ENCODE data around the gene TGM2.

The TGM2 gene

DNA sequence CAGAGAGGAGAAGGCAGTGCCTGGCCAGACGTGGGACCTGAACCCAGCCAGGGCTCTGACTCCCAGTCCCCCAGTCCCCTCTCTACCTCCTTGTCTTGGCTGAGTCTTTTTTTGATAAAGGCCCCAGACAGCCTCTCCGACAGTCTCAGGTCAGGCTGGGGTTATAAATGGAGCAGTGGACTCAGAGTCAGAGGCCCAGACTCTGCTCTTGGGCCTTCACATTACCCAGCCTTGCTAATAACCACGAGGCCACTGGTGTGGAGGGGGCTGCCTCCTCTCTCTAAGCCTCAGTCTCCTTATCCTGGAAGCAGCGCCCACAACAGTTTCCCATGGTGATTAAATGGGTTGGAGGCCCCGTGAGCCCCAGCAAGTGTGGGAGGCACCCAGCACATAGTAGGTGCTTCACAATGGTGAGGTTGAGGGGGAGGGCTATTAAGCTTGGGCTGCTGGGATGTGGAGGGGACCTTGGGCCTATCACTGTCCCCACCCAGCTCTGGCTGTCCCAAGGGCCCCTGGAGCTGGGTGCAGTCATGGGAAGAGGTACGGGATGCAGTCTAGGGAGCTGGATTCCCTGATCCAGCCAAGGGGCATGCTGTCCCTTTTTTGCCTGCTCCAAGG is 35.7 kb downstream of the TGM2 start:
- DNase-seq: no peak

GRCh38 chr20:38128691-38129090 is 36.4 kb downstream of the TGM2 start:
- DNase-seq: no peak

DNA sequence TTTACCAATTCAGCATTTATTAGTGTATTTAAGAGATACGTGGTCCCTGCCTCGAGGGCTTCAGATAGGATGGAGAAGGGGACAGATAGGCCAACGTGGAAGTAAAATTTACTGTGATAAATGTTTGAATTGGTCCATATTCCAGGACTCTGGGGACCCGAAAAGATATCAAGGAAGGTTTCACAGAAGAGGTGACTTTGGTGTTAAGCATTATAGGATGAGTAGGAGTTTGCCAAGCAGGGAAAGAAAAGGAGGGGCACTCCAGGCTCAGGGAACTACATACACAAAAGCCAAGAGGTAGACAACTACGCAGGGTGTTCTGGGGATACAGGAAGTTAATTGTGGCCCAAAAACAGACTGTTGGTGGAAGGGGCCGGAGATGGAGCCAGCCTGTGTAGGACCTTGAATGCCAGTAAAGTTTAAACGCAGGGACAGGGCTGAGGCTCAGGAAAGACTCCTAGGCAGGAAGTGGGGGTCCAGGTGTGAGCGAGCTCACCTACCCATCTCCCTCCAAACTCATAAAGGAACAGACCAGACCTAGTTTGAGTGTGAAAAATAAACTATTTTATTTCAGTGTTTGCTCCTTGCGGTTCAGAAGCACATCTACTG is 37.0 kb downstream of the TGM2 start:
- DNase-seq: no peak

GRCh38 chr20:38126932-38127621 is 38.0 kb downstream of the TGM2 start:
- peak; percentile 42 for DNase-seq

- DNase-seq: no peak
Measured at GRCh38 chr20:38126146-38126921, 38.7 kb downstream of the TGM2 start.

DNA sequence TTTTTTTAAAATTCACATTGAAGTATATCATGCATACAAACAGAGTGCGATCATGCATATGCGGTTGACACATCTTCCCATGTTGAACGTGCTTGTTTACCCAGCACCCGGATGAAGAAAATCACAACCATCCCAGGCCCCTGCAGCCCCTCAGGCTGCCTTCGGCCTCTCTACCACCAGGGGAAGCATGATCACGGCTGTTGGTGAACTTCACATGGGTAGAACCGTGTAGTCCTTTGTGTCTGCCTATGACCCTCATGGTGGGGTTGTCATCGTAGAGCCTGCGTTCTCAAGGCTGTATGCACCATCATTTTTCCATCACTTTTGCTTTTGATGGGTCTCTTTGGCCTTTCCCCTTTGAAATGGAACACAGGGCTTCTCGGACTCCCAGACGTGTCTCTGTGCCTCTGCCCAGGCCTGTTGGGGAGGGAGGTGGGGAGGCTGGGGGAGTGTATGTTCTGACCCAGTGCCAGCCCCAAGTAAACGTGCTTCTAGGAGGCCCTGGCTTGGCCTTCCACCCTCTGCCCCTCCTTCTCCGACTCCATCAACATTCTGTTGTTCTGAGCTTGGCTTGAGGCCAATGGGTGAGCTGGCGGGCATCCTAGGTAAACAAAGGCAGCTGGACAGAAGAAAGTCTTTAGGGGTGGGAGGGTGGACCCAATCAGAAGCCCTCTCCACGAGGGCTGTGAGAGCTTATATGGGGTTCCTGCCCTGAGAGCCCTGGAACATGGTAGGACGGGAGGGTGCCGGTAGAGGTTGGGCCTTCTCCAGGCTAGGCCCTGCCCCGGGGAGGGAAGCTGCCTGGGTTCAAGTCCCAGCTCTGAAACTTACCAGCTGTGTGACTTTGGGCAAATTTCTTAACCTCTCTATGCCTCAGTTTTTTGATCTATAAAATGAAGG is 39.7 kb downstream of the TGM2 start:
- DNase-seq: peak; percentile 55

GRCh38 chr20:38123021-38123587 is 42.0 kb downstream of the TGM2 start:
- no peak for DNase-seq

- no peak for DNase-seq
Measured at GRCh38 chr20:38121741-38122140, 43.3 kb downstream of the TGM2 start.

DNA sequence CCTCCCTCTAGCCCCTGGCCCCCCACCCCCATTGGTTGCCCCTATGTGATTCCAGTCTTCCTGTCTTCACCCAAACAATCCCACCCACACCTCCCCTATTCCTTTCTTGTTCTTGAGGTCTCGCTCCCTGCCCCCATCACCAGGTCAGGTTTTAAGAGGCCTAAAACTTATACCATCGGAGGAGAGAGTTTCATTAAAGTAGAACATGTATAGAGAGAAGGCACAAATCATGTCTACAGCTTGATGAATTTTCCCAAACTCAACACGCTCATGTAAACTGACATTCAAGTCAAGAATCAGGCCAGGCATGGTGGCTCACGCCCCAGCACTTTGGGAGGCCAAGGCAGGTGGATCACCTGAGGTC is 44.5 kb downstream of the TGM2 start:
- no peak for DNase-seq

GRCh38 chr20:38119446-38119845 is 45.6 kb downstream of the TGM2 start:
- DNase-seq: no peak

DNA sequence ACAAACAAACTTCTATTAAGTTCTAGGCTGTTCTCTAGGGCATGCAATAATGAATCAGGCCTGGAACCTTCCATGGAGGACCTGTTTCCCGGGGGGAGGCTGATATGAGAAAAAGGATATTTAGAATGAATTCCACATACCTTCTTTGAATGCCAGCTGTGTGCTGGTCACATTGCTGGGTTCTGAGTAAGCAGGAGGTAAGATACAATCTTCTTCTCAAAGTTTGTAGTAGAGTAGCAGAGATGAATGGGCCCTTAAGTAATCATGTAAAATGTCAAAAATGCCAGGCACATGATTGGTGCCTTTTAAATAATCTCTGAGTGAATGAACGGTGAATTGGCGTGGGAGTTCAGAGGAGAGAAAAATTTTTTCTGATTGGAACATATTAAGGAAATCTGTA is 47.4 kb downstream of the TGM2 start:
- no peak for DNase-seq

GRCh38 chr20:38117205-38117604 is 47.9 kb downstream of the TGM2 start:
- DNase-seq: no peak

DNA sequence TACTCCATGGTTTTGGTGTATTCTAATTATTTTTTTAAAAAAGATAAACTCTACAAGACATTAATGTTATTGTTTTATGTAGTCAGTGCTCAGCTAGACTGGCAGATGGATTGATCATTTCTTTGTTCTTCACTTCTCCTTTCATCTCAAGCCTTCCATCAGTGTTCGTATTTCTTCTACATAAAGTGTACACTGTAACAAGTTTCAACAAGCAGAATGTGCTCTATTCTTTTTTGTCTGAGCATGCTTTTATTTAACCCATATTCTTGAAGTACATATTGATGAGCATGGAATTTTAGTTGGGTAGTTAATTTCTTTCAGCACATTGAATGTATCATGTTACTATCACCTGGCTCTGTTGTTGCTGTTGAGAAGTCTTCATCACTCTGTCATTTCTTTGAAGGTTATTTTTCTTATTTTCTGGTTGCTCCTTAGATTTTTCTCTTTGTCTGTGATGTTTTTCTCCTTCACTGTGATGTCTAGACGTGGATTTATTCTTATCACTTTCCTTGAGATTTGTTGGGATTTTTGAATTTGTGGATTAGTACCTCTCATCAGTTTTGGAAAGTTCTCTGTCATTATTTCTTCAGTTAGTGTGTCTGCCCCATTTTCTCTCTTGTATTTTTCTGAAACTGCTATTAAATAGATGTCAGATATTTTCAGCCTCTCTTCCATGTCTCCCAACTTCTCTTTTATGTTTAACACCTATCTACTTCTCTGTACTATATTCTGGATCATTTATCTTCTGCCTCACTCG is 48.5 kb downstream of the TGM2 start:
- DNase-seq: no peak

- DNase-seq: no peak
Measured at GRCh38 chr20:38115896-38116295, 49.2 kb downstream of the TGM2 start.

DNA sequence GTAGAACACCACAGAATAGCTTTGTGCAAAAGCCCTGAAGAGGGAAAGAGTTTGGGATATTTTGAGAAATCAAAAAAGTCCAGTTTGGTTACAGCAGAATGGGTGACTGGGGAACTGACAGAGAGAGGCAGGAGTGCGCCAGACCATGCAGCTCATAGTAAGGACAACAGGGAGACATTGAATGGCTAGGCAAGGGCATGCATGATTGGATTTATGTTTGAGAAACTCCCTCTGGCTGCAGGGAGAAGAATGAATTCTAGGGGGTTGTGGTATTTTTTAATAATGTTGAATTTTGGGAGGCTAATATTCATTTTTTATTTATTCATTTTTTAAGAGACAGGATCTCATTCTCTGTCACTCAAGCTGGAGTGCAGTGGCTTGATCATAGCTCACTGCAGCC is 49.9 kb downstream of the TGM2 start:
- DNase-seq: no peak

DNA sequence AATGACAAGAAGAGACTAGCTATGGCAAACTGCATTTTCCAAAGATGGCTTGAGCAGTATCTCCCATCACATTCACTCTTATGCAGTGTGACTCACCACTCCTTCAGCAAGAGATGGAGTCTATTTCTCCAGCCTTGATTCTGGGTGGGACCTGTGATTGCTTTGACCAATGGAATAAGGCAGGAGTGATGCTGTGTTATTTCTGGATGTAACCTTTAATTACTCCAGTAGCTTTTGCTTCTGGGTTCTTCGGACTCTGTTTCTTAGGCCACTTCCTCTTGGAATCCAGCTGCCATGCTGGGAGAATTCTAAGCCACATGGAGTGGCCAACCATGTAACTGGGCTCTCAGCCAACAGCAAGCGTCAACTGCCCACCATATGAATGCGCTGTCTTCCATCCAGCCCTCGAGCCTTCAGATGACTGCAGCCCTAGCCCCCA is 50.7 kb downstream of the TGM2 start:
- DNase-seq: no peak

DNA sequence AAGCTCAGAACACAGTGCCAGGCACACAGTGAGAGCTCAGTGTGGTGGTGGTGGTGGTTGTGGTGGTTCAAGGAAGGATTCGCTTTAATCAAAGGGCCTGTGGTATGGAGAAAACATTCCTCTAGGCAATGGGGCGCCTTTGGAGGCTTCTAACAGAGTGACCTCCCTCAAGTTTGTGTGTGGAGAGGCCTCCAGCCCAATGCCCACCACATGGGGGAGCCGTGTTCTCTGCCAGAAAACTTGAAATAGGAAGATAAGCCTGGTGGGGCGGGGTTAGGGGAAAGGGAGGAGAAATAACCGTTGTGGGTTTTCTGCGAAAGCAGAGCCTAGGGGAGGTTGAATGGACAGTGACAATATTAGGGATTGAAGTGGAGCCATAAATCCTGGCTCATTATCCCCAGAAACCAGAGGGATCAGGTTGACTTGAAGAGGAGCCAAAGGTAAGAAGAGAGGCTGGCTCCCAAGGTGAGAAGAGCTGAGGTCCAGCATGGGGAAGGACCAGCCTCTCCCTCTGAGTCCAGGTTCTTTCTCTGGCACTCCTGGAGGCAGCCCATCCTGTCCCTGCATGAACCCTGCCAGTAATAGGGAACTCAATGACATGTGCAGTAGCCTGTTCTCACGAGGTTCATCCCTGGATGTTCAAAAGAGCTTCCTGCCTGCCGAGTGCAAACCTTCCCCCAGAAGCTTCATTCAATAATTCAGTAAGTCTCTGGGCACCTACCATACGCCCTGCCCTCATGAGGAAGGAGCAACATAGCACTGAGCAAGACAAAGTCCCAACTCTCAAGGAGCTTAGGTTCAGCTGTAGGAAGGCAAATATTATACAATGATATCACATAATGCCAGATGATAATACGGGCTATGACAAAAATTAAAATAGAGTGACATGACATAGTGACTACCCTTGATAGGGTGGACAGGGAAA is 51.4 kb downstream of the TGM2 start:
- no peak for DNase-seq

GRCh38 chr20:38112930-38113294 is 52.2 kb downstream of the TGM2 start:
- no peak for DNase-seq

GRCh38 chr20:38112261-38112929 is 52.7 kb downstream of the TGM2 start:
- DNase-seq: no peak

Measured in eye (tissue), 1 donor.